ENCODE data around the gene CEP83. TPM values are rescaled to one million over a fixed set of nuclear protein-coding genes. Genes with fewer than 3 reads are reported as not detected.

Gene CEP83
- total and polyA plus RNA-seq, 2 experiments from 2014 or later: 29.8 to 33.7 TPM

- ATAC-seq (no peak), DNase-seq (ENCODE audit: low spot score) (no peak)
- no peak overlapping the region for H3K4me3 ChIP-seq
- no peak overlapping the region for H2AFZ ChIP-seq
- H3K9me2 ChIP-seq (ENCODE audit: insufficient read depth): no peaks in the 10 kb centered on the region
- H3F3A ChIP-seq (replicated peaks; ENCODE audit: low read depth): no peaks in the 10 kb centered on the region
- no peak overlapping the region for H3K4me3 Mint-ChIP-seq
- no peaks in the 10 kb centered on the region for H3K4me1 ChIP-seq (ENCODE audit: insufficient read depth)
- H3K36me3 ChIP-seq (ENCODE audit: insufficient read depth): no peaks in the 10 kb centered on the region
- no peak for TF ChIP-seq EZH2phosphoT487 (IDR thresholded peaks at IDR 0.05; ENCODE audit: unreplicated experiment)
- no peak for TF ChIP-seq NANOG (IDR thresholded peaks at IDR 0.05; ENCODE audit: borderline replicate concordance)
- no peak for TF ChIP-seq ZNF331 (CRISPR knock-in tag; IDR thresholded peaks at IDR 0.05; ENCODE audit: low read depth)
- no peak for TF ChIP-seq EZH2 (IDR thresholded peaks at IDR 0.05; ENCODE audit: low read depth, unreplicated experiment)
- no peak for TF ChIP-seq REST (IDR thresholded peaks at IDR 0.05; ENCODE audit: unreplicated experiment)
- TF ChIP-seq STAT1 (IDR thresholded peaks at IDR 0.05; ENCODE audit: unreplicated experiment): no peak
- no peak for TF ChIP-seq CREB1 (CRISPR knock-in tag; IDR thresholded peaks at IDR 0.05; ENCODE audit: low read depth)
- TF ChIP-seq ZNF114 (CRISPR knock-in tag; IDR thresholded peaks at IDR 0.05): no peak
- TF ChIP-seq CTCF (conservative IDR thresholded peaks at IDR 0.05; ENCODE audit: low read depth in 2 of 2): no peak
- no peak for TF ChIP-seq ETS1 (IDR thresholded peaks at IDR 0.05)
- TF ChIP-seq JUNB (IDR thresholded peaks at IDR 0.05; ENCODE audit: unreplicated experiment): no peak
- TF ChIP-seq ZNF462 (CRISPR knock-in tag; IDR thresholded peaks at IDR 0.05): no peak
- no peak for TF ChIP-seq POLR2AphosphoS5 (IDR thresholded peaks at IDR 0.05; ENCODE audit: low read depth)
- H3K27ac ChIP-seq (ENCODE audit: low read depth): no peak overlapping the region
- no peaks in the 10 kb centered on the region for H3K27me3 ChIP-seq (ENCODE audit: insufficient read depth)
- no peaks in the 10 kb centered on the region for H3K79me2 ChIP-seq (replicated peaks; ENCODE audit: insufficient read depth)
- no peak overlapping the region for H3K27ac Mint-ChIP-seq
- H4K20me1 ChIP-seq (replicated peaks; ENCODE audit: insufficient read depth): no peaks in the 10 kb centered on the region
- no peak overlapping the region for H3K4me2 ChIP-seq
- H3K36me3 Mint-ChIP-seq (ENCODE audit: low read depth): peaks cover 3% of the 10 kb centered on the region; the same call in 1 of the 3 replicates
- H3K27me3 Mint-ChIP-seq (ENCODE audit: insufficient read depth, low read depth, poor library complexity): no peaks in the 10 kb centered on the region
- no peaks in the 10 kb centered on the region for H3K9me3 Mint-ChIP-seq
- 0 out of 3 replicates have a peak, but pooled peaks cover 4% of the 10 kb centered on the region for H3K4me1 Mint-ChIP-seq
Measured at GRCh38 chr12:94374124-94374523, 85.5 kb downstream of the CEP83 start.

Data from GM23338 (cell line).